Left cardiac atrium (tissue), 4 donors: ENCODE data around the gene ANGPT4. TPM values are rescaled to one million over a fixed set of nuclear protein-coding genes. Genes with fewer than 3 reads are reported as not detected.
A peak's percentile ranks its signal among the peaks of the same experiment; 100 is the strongest.
"Not testable (repeated sequence)": the region's sequence is repeated elsewhere in the genome, so short reads cannot be mapped to it uniquely, and the experiment has no call there.

Experiments
- ATAC-seq, 2 donors: fragments of 200-7000 bp; cut with Tn5 transposase; one replicate each; pipeline ENCODE4 v1.9.1; 2020; ENCODE audit warnings: mild to moderate bottlenecking in 2 of 2, moderate library complexity in 2 of 2
- DNase-seq: peaks from one replicate; pipeline ENCODE4 v3.0.0-alpha.2; 2020
- intact Hi-C, 2 donors: fragments of 100-400 bp; cut with DNase I; formaldehyde crosslinking; loops; one replicate each; pipeline versions ENCODE4 v1.14.1 to v1.15.1; 2022 to 2023
- total RNA-seq, 2 donors: library from RNA; stranded (reverse); fragmentation: NEBNext Ultra II Directional; extraction: Animal tissue kit (Norgen Biotek cat#: 25700); gene quantifications; one replicate each; pipeline ENCODE4 v1.2.1, GENCODE V29; 2021
- donor health status: DM: no; HTN: yes; CAD: no.
- donor health status: DM: no; HTN: yes; CAD: no; lungs with severe emphysema.
- donor health status: DM: yes; HTN: yes; CAD: no.
- donor health status: Dilated cardiomyopathy.

ANGPT4 gene
- total RNA-seq, 2 donors from 2014 or later = 0.27 TPM; not detected in 1

DNA sequence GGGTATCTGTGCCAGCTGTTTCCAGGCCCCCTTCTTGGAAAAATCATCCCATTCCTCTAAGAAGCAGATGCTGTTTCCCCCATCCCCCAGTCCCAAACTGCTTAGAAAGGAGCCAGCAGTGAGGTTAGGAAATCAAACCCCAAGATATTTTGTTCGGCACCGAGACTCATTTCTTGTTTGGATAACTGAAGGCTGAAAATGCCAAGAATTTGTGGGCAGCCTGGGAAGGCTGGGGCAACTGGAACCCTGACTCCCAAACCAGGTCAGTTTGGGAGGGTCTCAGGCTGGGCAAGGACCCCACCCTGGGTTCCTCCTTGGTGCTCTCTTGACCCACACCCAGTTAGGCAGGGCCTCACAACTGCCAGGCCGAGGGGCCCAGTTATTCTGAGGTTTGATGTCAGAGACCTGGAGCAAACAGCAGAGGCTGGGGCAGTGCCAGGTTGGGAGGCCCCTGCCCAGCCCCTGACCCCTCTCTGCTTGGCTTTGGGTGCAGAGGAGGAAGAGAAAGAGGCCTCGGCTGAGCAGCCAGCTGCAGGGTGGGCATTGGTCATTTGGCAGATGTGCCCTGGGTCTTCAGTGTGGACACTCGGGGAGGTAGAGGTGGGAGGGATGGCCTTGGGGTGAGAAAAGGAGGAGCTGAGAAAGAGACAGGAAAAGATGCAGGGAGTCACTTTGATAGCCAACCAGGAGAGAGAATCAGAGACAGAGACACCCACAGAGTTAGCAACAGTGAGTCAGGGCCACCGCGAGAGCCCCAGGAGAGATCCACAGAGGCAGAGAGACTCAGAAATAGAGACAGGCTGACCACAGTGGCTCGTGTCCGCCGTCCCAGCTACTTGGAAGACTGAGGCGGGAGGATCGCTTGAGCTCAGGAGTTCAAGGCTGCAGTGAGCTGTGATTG, 5.0 kb downstream of the ANGPT4 start:
- DNase-seq = peak; percentile 46
- ATAC-seq = peak; percentile 53 to 56
- intact Hi-C loops = no loop called here

DNA sequence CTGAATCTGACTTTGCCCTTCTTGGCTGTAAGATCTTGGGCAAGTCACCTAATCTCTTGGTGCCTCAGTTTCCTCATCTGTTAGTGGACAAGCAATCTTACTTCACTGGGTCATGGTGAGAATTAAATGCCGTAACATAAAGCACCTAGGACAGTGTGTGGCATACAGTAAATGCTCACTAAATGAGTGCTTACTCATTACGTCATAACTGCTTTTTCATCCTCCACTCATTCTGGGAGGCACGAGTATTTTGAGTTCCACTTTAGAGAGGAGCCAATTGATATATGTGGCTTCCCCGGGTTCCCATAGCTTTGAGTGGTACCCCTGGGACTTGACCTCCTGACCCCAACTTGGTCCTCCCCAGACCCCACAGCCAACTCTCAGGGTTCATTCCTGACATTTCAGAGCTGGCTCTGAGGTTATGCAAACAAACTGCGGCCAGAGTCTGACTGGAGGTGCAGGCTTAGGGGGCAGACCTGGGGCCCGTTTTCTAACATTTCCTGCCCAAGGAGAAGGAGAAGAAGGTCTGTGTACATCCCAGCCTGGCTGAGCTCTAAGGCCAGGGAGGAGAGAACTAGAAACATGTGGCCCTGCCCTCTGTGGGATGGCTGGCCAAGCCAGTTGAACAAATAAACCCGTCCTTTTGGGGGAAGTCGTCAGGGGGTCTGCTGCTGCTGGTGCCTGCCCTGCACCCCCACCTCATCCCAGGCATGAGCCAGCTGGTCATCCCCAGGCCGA, 5.8 kb downstream of the ANGPT4 start:
- DNase-seq (no peak), ATAC-seq (peak; percentile 16 to 61)
- intact Hi-C loops = no loop called here

DNA sequence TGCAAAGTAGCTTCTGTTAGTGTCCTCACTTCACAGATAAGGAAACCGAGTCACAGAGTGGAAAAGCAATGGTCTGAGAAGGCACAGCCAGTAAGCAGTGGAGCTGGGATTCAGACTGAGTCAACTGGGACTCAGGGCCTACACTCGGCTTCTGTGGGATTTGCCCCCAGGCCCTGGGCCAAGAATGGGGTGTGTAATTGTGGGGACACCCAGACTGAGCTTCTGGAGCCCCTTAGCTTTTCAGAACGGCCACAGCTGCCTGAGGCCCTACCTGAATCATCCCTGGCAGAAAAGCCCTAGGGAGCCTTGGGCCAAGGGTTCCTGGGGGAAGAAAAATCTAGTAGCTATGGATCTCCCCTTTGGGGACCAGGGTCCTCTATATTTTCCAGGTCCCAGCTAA, 6.5 kb downstream of the ANGPT4 start:
- ATAC-seq (no peak), DNase-seq (no peak)
- intact Hi-C loops = no loop called here

DNA sequence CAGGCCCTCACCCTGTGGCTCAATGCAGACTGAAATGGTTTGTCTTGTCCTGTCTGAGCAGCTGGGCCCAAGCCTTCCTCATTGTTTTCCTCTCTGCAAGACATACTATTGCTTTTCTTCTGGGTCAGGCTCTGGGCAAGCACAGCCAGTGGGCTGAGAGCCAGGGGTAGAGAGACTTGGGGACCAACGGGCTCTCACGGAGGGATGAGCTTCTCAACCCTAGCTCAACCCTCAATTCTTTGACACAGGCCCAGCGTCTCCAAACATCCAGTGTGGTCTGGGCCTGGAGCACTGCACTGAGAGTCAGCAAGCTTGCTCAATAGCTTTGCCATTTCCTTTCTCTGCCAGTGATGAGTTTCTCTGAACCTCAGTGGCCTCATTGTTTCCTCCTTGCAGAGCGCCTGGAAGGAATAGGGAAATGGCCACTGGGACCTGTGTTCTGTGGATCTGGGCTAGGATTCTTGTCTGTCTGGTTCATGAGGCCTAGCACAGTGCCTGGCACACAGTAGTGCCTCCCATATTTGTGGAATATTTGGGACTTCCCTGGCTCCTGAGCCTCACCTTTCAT, 9.3 kb downstream of the ANGPT4 start:
- ATAC-seq = peak in 1 of 2 donors; percentile 25
- intact Hi-C loops = no loop called here
- DNase-seq = no peak

DNA sequence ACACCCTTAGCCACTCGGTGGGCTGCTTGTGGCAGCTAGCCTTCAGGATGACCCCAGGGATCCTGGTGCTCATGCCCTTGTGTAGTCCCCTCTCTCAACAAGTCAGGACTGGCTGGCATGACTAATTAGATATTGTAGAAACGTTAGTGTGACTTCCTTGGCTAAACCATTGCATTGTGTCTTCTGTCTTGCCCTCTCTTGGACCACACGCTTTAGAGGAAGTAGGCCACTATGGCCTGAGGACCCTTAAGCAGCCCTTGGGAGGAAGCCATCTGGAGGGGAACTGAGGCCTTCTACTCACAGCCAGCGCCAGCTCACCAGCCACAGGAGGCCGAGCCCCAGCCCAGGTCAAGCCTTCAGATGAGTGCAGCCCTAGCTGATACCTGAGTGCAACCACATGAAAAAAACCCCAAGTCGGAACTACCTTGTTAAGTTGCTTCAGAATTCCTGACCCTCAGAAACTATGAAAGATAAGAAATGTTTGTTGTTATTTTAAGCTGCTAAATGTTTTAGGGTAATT, 10.1 kb downstream of the ANGPT4 start:
- DNase-seq (no peak), ATAC-seq (peak in 1 of 2 donors; percentile 16)
- intact Hi-C loops = no loop called here

DNA sequence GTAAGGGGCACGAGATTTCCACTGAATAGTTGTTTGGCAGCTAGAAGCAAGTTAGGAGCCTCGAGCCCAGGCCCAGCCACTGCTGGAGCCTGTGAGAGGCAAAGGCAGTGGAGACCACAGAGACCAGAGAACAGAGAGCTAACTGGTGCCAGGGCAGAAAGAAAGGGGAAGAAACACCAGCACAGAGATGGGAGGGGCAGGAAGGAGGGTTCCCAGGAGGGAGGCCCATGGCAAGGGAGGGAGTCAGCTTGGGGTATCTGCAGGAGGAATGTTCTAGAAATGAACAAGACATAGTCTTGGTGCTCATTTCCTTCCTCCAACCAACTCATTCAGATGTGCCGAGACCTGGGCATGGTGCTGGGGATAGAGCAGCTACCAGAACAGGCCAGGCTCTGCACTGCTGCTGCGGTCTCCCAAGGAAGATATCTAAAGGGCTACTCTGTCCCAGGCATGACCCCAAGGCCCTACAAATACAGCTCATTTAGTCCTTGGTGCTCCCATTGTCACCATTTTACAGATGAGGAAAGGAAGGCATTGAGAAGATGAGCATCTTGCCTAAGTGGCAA, 10.7 kb downstream of the ANGPT4 start:
- ATAC-seq (peak; percentile 21 to 69), DNase-seq (no peak)
- intact Hi-C loops = no loop called here

DNA sequence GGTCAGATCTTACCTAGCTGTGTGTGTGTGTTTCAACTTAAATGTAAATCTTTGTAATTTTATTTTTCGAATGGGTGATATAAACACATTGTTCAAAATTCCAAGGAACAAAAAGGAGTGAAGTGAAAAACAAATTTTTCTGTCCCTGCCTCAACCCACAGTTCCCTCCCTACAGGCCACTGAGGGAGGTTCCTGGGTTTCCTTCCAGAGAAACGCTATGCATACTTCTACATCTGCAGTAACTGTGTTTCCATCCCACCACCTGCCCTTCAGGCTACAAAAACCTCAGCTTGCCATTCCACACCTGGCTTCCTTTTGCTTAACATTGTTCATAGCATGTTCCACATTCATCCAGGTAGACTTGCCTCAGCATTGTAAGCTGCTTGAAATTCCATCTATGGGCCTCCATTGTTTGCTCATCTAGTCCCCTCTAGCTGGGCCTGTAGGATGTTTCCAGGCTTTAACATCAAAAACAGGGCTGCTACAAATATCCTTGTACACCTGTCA, 12.0 kb downstream of the ANGPT4 start:
- DNase-seq (no peak), ATAC-seq (no peak)
- intact Hi-C loops = no loop called here

DNA sequence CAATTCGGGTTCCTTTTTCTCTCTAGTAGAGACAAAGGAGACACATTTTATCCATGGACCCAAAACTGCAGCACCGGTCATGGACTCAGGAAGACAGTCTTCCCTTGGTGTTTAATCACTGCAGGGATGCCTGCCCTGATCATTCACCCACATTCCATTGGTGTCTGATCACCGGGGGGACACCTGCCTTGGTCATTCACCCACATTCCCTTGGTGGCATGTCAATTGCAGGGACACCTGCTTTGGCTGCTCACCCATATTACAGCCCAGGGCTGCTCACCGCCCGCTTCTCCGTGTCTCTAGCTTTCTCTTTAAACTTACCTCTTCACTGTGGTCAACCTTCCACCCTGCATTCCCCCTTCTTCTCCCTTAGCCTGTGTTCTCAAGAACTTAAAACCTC, 18.7 kb downstream of the ANGPT4 start:
- not testable (repeated sequence) for DNase-seq, ATAC-seq

DNA sequence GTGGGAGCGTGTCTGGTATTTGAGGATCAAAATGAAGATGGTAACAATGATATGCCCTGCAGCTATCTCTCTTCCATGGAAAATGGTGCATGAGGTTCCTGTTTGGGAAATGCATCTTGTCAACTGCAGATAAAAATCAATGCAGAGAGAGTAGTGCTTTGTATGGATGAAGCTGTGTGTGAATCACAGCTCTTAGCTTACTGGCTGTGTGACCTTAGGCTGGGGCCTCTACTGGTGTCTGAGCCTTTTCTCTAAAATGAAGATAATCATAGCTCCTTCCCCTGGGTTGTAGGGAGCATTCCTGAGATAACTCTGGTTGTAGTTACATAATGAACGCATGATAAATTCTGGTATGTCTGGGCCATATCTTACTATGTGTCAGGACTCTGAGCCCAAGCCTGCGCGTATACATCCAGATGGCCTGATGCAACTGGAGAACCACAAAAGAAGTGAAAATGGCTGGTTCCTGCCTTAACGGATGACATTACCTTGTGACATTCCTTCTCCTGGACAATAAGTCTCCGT, 19.6 kb downstream of the ANGPT4 start:
- ATAC-seq (no peak), DNase-seq (no peak)
- intact Hi-C loops = no loop called here

More for the DNA sequence above, 18.7 kb downstream of the ANGPT4 start:
- intact Hi-C loops = not testable (repeated sequence)

DNA sequence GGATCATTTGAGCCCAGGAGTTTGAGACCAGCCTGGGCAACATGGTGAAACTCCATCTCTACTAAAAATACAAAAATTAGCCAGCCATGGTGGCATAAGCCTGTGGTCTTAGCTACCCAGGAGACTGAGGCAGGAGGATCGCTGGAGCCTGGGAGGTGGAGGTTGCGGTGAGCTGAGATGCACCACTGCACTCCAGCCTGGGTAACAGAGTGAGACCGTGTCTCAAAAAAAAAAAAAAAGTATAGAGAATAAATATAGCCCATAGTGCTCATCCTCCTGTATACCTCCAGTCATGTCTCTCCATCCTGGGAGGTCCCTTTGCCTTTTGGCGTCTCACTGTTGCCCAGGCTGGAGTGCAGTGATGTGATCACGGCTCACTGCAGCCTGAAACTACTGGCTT, 23.8 kb downstream of the ANGPT4 start:
- DNase-seq, intact Hi-C loops: not testable (repeated sequence)

DNA sequence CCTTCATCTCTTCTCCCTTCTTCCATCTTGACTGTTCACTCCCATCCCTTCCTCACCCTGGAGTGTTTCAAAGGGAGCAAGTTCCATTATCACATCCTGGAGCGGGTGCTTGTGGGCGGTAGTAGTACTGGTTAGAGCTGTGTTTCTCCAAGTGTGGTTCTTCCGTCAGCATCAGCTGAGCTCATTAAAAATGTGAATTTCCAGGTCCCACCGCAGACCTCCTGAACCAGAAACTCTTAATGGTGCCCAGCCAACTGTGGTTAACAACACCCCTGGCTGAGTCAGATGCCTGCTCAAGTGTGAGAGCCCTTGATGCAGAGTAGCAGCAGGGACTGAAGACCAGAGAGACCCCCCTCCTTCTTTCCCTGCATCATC, 24.4 kb downstream of the ANGPT4 start:
- DNase-seq (no peak), ATAC-seq (peak in 1 of 2 donors; percentile 42)
- intact Hi-C loops = no loop called here

More for the DNA sequence above, 23.8 kb downstream of the ANGPT4 start:
- not testable (repeated sequence) for ATAC-seq

DNA sequence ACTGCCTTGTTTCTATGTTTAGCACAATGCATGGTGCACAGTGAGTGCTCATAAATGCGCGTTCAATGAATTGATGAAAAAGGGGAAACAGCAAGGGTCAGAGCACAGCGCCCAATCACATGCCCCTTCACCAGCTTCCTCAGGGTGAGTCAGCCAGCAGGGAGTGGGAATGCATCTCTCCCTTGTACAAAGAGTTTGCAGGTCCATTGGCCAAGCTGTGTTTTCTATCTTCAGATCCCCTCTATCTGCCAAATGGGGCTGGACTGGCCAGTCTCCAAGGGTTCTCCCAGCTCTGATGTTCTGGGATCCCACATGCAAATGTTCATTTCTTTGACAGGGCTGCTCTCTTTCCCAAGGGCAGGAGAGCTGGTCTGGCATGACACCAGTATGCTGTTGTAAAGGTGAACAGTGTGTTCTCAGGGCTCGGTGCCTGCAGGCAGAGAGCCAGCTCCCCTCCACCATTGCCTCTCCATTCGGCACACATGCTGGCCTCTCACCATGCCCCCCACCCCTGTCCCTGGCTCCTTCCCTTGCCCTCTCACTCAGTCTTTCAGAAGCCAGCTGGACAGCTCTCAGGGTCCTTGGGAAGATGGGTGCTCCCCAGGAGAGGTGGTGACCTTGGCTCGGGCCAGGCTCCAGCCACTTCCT, 25.0 kb downstream of the ANGPT4 start:
- peak; percentile 71 for DNase-seq
- peak; percentile 67 to 92 for ATAC-seq
- intact Hi-C loops = no loop called here

DNA sequence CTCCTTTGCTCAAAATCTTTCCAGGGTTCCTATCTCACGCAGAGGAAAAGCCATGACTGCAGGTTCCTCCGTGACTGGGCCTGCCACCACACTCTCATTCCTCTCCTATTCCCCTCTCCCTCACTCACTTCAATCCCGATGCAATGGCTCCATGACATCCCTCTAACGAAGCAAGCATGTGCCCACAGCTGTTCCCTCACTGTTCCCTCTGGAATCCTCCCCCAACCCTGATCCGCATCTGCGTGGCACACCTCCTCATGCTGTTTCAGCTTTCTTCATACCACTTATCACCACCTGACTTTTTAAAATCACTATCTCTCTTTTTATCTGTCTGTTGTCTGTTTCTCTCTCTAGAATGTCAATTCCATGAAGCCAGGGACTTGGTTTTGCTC, 25.5 kb downstream of the ANGPT4 start:
- intact Hi-C loops = no loop called here
- no peak for DNase-seq
- peak in 1 of 2 donors; percentile 10 for ATAC-seq

DNA sequence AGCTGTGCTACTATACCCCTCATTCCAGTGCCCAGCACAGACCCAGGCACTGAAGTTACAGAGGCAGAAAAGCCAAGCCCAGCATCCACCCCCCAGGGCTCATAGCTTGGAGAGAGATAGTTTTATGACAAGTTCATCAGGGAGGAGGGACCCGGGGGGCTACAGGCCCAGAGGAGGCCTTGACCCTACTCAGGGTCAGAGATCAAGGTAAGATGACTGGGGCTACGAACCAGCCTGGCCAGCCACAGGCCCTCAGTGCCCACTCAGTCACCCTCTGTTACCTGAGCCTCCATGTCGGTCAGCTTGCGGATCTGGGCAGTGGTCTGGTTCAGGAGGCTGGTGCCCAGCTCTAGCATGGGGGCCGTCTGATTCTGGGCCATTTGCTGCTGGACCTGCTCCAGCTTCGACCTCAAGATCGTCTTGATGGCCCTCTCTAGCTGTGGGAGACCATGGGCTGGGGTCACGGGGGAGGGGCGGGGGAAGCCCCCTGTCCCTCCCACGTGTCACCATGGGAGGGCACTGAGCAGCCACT, 26.1 kb downstream of the ANGPT4 start:
- ATAC-seq = no peak
- intact Hi-C loops = no loop called here
- no peak for DNase-seq

DNA sequence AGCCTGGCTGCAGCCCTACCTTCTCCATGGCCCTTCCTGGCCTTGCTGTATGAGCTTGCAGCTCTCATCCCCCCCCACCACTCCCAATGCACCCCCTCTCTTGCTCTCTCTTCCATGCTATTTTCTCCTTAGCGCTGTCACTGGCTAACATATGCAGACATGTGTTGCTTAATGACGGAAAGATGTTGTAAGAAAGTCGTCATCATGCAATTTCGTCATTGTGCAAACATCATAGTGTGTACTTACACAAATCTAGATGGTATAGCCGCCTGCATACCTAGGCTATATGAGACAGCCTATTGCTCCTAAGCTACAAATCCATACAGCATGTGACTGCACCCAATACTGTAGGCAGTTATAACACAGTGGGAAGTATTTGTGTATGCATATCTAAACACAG, 27.0 kb downstream of the ANGPT4 start:
- intact Hi-C loops = no loop called here
- ATAC-seq = no peak
- no peak for DNase-seq

DNA sequence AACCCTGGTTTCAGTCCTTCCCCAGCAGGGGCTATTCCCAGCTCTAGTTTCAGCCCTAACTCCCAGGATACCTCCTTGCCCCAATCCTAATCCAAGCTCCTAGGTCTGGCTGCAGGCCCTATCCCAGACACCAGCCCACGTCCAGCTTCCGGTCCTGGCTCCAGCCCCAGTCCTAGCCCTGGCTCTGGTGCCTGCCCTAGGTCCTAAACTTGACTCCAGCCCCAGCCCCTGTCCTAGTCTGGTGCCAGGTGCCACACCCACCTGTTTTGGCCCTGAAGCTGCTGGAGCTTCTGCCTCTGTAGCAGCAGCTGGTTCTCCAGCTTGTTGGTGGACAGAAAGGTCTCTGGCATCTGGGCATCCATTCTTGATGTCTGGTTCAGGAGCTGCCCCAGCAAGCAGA, 28.1 kb downstream of the ANGPT4 start:
- intact Hi-C loops = no loop called here
- no peak for ATAC-seq

DNA sequence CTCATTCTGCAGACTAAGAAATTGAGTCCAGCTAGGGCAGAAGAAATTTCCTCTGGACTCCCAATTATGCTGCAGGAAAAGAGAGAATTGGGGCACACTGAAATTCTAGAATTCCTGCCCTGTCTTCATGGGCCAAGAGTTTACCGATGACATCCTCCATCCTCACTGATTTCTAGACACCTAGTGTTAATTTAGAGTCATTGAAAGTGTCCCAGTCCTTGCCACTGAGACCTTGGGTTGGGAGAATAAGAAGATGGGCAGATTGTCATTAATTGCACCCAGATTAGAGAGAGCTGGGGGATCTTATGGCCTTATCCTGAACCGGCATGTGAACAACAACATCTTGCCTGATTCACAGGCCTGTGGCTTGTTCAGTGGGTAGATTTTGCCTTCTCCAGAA, 29.0 kb downstream of the ANGPT4 start:
- no peak for DNase-seq
- ATAC-seq = no peak
- intact Hi-C loops = no loop called here

More for the DNA sequence above, 28.1 kb downstream of the ANGPT4 start:
- no peak for DNase-seq
